ENCODE measurements around the gene PPP3R1.

PPP3R1 gene

DNA sequence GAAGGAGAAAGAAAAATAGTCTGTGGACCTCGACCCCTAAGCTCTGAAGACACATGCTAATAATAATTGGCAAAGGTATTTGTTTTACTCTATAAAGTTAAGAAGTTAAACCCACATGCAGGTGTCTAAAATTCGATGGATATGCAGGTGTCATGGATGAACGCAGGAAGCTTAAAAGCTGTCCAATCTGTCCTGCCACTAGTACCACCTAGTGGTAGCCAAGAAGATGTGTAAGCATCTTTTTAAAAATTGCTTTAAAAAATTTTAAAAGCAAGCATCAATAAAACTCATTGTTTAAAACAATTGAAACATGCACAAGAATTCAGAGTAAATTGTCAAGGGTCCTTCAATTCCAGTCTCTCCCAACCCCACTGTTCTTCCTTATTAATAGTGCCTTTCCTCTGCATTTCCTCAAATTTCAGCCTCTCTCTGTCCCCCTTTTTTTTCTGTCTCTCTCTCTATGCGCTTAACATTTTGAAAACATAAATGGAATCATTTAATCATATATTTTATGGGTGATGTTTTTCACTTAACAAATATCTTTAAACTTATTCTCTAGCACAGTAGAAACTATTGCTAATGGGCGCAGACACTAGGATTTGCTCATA, 30.6 kb upstream of the PPP3R1 start:
- TF ChIP-seq, protein P1, sequence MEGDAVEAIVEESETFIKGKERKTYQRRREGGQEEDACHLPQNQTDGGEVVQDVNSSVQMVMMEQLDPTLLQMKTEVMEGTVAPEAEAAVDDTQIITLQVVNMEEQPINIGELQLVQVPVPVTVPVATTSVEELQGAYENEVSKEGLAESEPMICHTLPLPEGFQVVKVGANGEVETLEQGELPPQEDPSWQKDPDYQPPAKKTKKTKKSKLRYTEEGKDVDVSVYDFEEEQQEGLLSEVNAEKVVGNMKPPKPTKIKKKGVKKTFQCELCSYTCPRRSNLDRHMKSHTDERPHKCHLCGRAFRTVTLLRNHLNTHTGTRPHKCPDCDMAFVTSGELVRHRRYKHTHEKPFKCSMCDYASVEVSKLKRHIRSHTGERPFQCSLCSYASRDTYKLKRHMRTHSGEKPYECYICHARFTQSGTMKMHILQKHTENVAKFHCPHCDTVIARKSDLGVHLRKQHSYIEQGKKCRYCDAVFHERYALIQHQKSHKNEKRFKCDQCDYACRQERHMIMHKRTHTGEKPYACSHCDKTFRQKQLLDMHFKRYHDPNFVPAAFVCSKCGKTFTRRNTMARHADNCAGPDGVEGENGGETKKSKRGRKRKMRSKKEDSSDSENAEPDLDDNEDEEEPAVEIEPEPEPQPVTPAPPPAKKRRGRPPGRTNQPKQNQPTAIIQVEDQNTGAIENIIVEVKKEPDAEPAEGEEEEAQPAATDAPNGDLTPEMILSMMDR (IDR thresholded peaks at IDR 0.05; ENCODE audit: insufficient read depth, low read depth, low read length, missing control alignments) = peak; percentile 72
- H3K4me3 ChIP-seq (ENCODE audit: low read depth, low read length) = no peak overlapping the region
- peak; percentile 71 for DNase-seq (ENCODE audit: low read depth)

DNA sequence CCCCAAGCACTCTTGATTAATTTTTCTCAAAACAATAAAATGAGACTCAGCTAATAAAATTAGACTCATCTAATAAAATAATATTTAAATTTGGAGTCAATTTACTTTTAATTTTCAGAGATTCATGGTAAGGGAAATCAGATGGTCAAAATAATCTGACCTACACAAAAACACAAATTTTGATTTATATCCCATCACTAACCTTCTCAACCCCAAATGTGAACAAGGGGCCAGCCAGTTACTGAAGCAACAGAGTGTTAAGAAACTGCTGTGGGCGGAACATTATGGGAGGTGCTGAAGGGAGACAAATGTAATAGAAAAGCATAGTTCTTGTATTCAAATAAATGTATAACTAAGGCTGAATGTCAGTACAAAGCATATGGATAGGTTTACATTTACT, 28.5 kb upstream of the PPP3R1 start:
- TF ChIP-seq, protein P1 (IDR thresholded peaks at IDR 0.05; ENCODE audit: insufficient read depth, low read depth, low read length, missing control alignments) = no peak
- DNase-seq (ENCODE audit: low read depth) = no peak
- no peak overlapping the region for H3K4me3 ChIP-seq (ENCODE audit: low read depth, low read length)

GRCh38 chr2:68280348-68280747, 28.0 kb upstream of the PPP3R1 start:
- no peak overlapping the region for H3K4me3 ChIP-seq (ENCODE audit: low read depth, low read length)
- DNase-seq (ENCODE audit: low read depth) = no peak
- TF ChIP-seq, protein P1 (IDR thresholded peaks at IDR 0.05; ENCODE audit: insufficient read depth, low read depth, low read length, missing control alignments) = no peak

DNA sequence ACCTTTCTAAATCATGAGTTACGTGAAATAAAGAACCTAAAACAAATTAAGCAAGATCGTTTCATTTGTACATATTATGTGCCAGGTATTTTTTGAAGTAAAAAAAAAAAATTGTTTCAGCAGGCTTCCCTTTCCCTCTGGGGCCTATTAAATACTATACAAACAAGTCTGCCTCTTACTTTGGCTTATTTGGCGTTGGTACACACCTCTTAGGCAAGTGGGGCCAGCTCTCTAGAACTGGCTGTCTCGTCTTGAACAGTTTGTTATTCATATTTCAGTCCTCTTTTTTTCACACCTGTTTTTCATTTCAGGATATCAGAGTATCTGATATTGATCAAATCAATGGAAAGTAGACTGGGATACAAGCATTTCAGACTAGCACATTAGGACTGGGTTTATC, 27.4 kb upstream of the PPP3R1 start:
- TF ChIP-seq, protein P1 (IDR thresholded peaks at IDR 0.05; ENCODE audit: insufficient read depth, low read depth, low read length, missing control alignments) = no peak
- no peak overlapping the region for H3K4me3 ChIP-seq (ENCODE audit: low read depth, low read length)
- DNase-seq (ENCODE audit: low read depth) = no peak

DNA sequence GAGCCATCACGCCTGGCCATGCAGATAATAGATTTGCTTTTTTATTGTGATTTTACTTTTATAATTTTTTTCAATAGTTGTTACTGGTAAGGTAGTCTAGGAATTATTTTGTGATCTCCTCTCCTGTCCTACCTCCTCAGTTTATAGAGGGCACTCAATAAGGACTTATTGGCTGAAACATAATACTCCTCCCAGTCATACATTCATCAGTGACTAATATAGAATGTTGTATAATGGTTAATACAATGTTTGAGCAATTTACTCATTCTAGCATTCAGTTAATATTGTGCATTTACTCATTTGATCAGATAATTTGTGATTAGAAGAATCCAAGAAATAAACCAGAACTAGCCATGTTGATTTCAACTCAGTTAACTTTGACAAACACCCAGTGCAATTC, 25.8 kb upstream of the PPP3R1 start:
- H3K4me3 ChIP-seq (ENCODE audit: low read depth, low read length) = no peak overlapping the region
- TF ChIP-seq, protein P1 (IDR thresholded peaks at IDR 0.05; ENCODE audit: insufficient read depth, low read depth, low read length, missing control alignments) = no peak
- no peak for DNase-seq (ENCODE audit: low read depth)

DNA sequence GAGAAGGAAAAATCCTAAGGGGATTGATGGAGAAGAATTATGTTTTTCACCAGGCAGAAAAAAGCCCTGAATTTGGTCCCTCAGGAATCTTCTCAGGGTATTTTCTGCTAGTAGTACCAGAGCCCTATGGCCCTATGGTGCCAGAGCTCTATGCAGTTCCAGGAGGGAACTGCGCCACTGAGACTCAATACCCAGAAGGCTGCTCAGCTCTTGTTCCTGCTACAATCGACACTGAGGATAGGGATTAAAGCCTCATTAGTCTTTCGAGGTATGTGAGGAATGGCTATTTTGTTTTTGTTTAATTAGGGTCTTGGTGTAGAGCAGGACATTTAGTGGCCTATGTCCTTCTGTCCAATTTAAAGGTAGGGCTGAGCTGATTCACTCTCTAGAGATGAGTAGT, 21.7 kb upstream of the PPP3R1 start:
- TF ChIP-seq, protein P1 (IDR thresholded peaks at IDR 0.05; ENCODE audit: insufficient read depth, low read depth, low read length, missing control alignments) = no peak
- no peak overlapping the region for H3K4me3 ChIP-seq (ENCODE audit: low read depth, low read length)
- DNase-seq (ENCODE audit: low read depth) = no peak

All from GM12865 (cell line).